Fibroblast of skin of abdomen (primary cell): ENCODE data around the gene BAAT.

ENCODE experiments used
- DNase-seq: peaks from one replicate; pipeline ENCODE4 v3.0.0-alpha.2; 2013

The BAAT gene

DNA sequence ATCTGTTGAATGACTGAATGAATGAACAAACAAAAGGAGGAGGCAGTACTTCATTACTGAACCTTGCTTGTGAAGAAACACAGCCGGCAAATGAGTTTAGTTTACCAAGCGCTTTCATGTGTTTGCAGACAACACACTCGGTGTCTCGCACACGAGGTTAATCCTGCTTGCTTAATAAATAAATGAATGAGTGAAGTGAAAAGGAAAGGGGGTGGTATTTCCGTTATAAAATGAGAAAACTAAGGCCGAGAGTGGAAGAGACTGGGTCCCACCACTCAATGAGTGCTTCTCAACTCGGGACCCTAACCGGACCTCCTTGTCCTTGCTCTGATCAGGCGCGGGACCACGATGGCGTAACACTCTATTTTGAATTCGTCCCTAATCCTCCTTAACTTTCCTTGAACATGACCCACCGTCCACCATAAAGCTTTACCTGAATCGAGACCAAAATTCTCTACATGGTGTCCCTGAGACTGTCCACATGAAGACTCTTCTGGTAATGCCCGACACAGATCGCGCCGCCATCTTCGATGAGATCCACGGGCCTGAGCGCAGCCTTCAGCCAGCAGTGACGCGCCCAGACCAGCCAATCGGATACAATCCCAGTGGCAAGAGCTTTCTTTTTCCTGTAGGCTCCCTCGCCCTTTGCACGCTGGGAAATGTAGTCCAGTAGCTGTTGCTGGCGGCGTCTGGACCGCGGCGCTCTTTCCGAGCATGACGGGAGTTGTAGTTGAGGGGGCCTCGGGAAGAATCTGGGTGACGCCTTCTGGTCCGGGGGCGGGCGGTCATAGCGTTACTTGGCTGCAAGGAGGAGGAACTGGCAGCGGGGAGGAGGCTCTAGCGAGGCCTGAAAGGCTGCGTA is 13.5 kb upstream of the BAAT start, which contains the start of the genes MRPL50 and ZNF189:
MRPL50 (minus strand) TSS at position 551 of the 862 bp plus-strand sequence; CDS start at position 525, 26 bp downstream.
ZNF189 (plus strand) TSS at position 784 of the 862 bp plus-strand sequence. CDS start 306 bp downstream, outside the sequence.
- peak; percentile 99 for DNase-seq

GRCh38 chr9:101397746-101398067 is 12.9 kb upstream of the BAAT start:
- DNase-seq: no peak

DNA sequence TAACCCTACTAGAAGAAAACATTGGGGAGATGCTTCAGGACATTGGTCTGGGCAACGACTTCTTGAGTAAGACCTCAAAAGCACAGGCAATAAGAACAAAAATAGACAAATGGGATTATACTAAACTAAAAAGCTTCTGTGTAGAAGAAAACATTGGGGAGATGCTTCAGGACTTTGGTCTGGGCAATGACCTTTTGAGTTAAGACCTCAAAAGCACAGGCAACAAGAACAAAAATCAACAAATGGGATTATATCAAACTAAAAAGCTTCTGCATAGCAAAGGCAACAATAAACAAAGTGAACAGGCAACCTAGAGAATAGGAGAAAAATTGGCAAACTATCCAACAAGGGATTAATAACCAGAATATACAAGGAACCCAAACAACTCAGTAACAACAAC is 9.9 kb upstream of the BAAT start:
- no peak for DNase-seq

DNA sequence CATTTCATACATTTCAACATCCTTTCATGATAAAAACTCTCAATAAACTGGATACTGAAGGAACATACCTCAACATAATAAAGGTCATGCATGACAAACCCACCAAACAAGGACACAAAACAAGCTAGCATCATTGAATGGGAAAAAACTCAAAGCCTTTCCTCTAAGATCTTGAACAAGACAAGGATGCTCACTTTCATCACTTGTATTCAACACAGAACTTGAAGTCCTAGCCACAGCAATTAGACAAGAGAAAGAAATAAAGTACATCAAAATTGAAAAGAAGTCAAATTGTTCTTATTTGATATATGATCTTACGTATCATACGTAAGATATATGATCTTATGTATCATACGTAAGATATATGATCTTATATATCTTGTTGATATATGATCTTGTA is 8.3 kb upstream of the BAAT start:
- no peak for DNase-seq

DNA sequence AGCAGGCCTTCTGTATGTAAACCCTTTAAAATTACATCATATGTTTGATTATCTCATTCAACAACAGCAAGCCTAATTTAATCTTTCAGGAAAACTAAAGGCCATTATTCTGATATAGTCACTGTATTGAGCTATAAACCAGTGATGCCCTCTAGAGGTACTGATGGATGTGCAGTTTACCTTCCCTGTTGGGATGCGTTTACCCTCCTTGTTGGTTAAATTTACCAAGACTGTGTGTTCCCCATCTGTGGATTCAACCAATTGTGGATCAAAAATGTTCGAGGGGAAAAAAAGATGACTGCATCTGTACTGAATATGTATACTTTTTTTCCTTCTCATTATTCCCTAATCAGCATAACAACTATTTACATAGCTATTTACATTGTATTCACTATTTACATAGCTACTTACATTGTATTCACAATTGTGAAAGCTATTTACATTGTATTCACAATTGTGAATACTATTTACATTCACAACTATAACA is 3.7 kb upstream of the BAAT start:
- peak; percentile 5 for DNase-seq

- peak; percentile 48 for DNase-seq
These were observed 3.2 kb upstream of the BAAT start for GRCh38 chr9:101387871-101388506.

GRCh38 chr9:101383361-101383760 is 1.4 kb downstream of the BAAT start:
- no peak for DNase-seq

GRCh38 chr9:101381833-101382342 is 2.9 kb downstream of the BAAT start:
- no peak for DNase-seq

- DNase-seq: no peak
These were observed 3.7 kb downstream of the BAAT start for GRCh38 chr9:101381118-101381517.

- no peak for DNase-seq
These were observed 4.5 kb downstream of the BAAT start for GRCh38 chr9:101380295-101380694.

GRCh38 chr9:101376111-101376848 is 8.5 kb downstream of the BAAT start:
- peak; percentile 95 for DNase-seq

DNA sequence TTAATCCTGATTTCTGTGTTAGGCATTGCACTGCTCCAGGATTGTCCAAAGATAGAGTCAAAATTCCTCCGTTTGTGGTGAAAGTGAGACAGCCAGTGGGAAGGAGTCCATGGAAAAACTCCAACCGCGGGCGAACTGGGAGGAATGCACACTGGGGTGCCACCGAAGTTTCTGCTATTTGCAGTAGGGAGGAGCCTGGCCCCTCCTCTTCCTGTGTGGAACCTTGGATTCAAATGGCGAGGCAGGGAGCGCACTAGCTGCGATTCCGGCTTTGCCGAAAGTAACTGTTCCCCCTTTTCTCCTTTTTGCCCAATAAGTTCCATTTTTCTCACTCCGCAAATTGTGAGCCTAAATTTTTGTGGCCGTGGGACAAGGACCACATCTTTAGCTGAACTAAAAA is 9.3 kb downstream of the BAAT start:
- DNase-seq: peak; percentile 22

DNA sequence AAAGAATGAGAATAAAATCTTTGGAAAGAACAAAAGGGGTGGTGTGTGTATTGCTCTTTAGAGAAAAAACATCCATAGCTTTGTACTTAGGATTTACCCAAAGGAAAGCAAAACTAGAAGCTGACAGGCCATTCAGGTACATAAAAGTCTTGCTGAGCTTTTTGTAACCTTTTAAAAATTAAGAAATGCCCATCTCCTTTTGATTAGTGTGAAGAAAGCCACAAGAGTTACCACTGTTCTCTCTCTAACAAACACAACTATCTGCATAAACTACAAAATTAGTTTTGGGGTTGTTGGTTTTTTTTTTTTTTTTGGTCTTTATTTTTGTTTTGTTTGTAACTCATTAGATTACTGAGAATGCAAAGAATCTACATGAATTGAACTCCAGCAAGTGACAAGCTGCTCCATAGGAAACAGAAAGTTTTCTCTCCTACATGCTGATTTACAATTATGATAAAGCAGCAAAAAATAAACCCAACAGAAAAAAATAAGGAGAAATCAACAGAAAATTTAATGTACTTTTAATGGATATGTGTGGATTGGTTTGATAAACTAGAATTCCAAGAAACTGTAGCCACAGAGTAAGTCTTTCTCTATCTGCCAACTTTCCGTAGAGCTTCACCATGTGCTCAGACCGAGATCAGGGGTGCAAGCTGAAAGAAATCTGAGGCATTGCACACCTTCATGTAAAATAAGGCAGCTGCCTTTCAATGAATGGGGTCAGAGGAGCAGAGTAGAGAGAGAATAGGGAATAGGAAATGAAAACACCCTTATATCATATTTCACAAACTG is 12.3 kb downstream of the BAAT start:
- no peak for DNase-seq

DNA sequence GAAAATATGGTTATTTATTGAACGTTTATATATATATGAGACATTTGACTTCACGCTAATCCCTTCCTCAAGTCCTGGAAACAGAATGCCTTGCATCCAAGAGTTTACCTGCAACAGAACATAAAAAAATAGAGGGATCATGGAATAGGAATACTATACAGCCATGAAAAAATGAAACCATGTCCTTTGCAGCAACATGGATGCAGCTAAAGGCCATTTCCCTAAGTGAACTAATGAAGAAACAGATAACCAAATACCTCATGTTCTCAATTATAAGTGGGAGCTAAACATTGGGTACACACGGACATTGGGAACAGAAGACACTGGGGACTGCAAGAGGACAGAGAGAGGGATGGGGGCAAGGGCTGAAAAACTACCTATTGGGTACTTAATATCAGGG is 13.0 kb downstream of the BAAT start:
- DNase-seq: no peak

DNA sequence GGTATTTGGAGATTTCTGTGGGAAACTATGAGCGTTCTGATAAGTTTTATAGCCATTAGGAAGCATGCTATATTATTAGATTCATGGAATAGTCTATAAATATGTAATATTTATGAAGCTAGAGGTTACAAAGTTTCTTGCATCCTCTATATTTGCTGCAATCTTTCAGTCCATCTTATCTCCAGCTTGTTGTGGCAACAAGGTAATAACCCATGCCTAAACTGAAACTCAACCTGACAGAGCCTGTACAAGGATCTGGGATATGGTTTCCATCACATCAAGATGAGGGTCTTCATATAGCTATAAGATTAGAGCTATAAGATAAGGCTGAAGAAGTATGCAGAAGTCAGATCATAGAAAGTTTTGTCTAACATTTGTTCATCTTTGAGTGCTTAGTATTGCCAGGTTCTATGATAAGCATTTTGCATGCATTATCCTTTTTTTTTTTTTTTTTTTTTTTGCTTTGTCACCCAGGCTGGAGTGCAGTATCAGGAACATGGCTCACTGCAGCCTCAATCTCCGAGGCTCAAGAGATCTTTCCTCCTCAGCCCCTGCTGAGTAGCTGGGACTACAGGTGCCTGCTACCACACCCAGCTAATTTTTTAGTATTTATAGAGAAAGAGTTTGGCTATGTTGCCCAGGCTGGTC is 14.8 kb downstream of the BAAT start:
- no peak for DNase-seq

DNA sequence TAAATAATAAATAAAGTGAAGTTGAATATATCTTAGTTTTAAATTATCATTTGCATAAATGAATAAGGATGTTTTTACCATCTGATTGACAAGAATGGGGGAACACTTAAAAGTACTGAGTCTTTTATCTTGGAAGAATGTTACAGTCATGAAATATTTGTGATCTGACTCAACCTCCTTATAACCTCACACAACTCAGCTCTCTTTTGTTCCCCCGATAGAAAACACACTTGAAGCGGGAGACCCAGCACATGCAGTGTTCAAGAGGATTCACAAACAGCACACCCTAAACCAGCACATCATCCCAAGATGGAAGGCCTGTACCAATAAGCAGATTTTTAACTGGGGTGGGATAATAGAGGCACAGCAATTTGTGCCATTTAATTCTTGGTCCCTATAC is 15.5 kb downstream of the BAAT start:
- DNase-seq: peak; percentile 76

DNA sequence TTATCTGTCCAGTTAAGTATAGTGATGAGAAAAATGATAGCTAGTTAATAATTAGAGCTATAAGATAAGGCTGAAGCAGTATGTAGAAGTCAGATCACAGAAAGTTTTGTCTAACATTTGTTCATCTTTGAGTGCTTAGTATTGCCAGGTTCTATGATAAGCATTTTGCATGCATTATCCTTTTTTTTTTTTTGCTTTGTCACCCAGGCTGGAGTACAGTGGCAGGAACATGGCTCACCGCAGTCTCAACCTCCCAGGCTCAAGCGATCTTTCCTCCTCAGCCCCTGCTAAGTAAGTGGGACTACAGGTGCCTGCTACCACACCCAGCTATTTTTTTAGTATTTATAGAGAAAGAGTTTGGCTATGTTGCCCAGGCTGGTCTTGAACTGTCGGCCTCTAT is 17.5 kb downstream of the BAAT start:
- no peak for DNase-seq

GRCh38 chr9:101366038-101366756 is 18.6 kb downstream of the BAAT start:
- peak; percentile 72 for DNase-seq

DNA sequence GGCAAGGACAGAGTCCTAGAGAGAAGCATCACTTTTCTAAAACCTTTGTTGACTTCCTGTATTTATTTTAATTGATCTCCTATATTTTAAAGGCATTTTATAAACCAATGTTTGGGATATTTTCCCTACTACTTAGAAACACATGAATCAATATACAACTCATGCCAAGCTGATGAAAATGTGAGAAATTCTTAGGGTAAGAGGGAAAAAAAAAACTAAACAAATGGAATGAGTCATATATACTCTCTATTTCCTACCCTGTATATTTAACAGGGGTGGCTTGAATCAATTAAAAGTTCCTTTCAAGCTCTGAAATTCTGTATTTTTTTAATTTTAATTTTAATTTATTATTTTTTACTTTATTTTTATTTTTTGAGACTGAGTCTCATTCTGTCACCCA is 19.6 kb downstream of the BAAT start:
- DNase-seq: peak; percentile 84

DNA sequence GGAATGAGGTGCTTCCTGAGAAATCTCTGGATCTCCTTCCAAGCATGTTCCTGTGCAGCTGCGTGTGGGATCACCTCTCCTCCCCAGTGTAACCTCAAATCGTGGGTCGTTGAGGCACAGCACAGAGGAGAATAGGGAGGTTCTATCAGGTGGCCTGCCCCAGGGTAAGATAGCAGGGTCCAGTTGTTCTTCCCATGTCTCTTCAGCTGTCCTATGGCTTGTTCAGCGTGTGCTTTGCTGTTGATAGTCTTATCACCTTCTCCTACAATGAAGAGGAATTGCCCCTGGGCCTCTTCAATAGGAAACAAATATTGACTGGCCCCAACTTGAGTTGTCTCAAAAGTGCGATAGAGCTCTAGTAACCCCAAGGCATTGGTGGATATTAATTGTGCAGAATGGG is 22.4 kb downstream of the BAAT start:
- DNase-seq: no peak

DNA sequence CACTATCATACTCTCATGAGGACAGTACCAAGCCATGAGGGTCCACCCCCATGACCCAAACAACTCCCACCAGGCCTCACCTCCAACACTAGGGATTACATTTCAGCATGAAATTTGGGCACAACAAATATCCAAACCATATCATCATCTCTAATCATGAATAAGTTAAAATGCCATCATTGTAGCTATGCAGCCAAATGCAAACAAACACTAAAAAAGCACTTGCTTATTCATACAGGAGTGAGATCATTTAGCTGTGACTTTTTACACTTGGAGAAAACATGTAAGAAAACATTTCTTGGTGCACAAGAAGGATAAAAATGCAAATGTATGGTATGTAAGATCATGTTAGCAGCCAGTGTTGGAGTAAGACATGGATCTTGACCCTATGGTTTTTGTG is 24.2 kb downstream of the BAAT start:
- no peak for DNase-seq
